Panc1 (cell line): ENCODE data around the gene ZDHHC19. TPM values are rescaled to one million over a fixed set of nuclear protein-coding genes. Genes with fewer than 3 reads are reported as not detected.

Source experiments
- ATAC-seq: fragments of 200-7000 bp; cut with Tn5 transposase; 2 replicates; pipeline ENCODE4 v1.9.1; 2020; ENCODE audit warnings: mild to moderate bottlenecking, moderate library complexity
- BruUV-seq: library from RNA; stranded (reverse); fragments of 400-500 nt; replicated peaks from 2 replicates; lab custom pipeline; 2021; lab: Mats Ljungman, UMichigan
- CTCF ChIA-PET: fragments of 300-600 bp; sonication (Branson Sonifier 250); formaldehyde crosslinking; loops from one replicate; lab custom pipeline; 2022; ENCODE audit warnings: antibody characterized with exemption; lab: Charles Lee
- POLR2A ChIA-PET: fragments of 300-600 bp; sonication (Branson Sonifier 250); formaldehyde crosslinking; loops from one replicate; lab custom pipeline; 2022; ENCODE audit warnings: antibody characterized with exemption; lab: Charles Lee
- DNase-seq: peaks from one replicate; pipeline ENCODE4 v3.0.0-alpha.2; 2010; ENCODE audit warnings: low read depth, low spot score
- H3K27ac ChIP-seq: 2 replicates; pipeline ENCODE4 v1.5.1; 2011; ENCODE audit warnings: mild to moderate bottlenecking, low read length, inconsistent platforms
- H3K27me3 ChIP-seq: fragments of 200-500 bp; sonication (Bioruptor generic); 2 replicates; pipeline ENCODE4 v1.6.0; 2014; ENCODE audit warnings: low read length, inconsistent platforms; ENCODE audit not compliant: control insufficient read depth, insufficient read depth
- H3K36me3 ChIP-seq: fragments of 200-500 bp; sonication (Bioruptor generic); 2 replicates; pipeline ENCODE4 v1.5.1; 2014; ENCODE audit warnings: inconsistent platforms, mild to moderate bottlenecking, low read length, moderate library complexity; ENCODE audit not compliant: control insufficient read depth, insufficient read depth
- H3K4me1 ChIP-seq: 2 replicates; pipeline ENCODE4 v1.5.1; 2011; ENCODE audit warnings: inconsistent platforms, mild to moderate bottlenecking, low read length, moderate library complexity; ENCODE audit not compliant: control insufficient read depth, insufficient read depth
- H3K4me3 ChIP-seq, 2 experiments: 2 replicates each; pipeline ENCODE4 v1.5.1; 2011 to 2012; ENCODE audit warnings: low read depth in 2 of 2, low read length in 2 of 2, mild to moderate bottlenecking in 2 of 2, inconsistent platforms in 1 of 2, moderate library complexity in 1 of 2
- H3K9me3 ChIP-seq: fragments of 200-500 bp; sonication (Bioruptor generic); 2 replicates; pipeline ENCODE4 v1.5.1; 2014; ENCODE audit warnings: low read depth, mild to moderate bottlenecking, inconsistent platforms, low read length, moderate library complexity; ENCODE audit not compliant: control insufficient read depth, insufficient read depth
- CTCF ChIP-seq: fragments of 450-650 bp; IDR thresholded peaks from 2 replicates; pipeline ENCODE4 v1.5.1; 2017; ENCODE audit warnings: mild to moderate bottlenecking
- POLR2AphosphoS5 ChIP-seq: IDR thresholded peaks from 2 replicates; pipeline ENCODE4 v1.6.1; 2012; ENCODE audit warnings: mild to moderate bottlenecking, low read depth, low read length, moderate library complexity
- REST ChIP-seq, 2 experiments: IDR thresholded peaks; 2 replicates each; pipeline ENCODE4 v1.6.1; 2011 to 2012; ENCODE audit warnings: low read depth in 2 of 2, control low read depth in 1 of 2, low read length in 1 of 2, mild to moderate bottlenecking in 1 of 2, moderate library complexity in 1 of 2; ENCODE audit not compliant: insufficient read depth in 1 of 2
- SIN3A ChIP-seq: IDR thresholded peaks from 2 replicates; pipeline ENCODE4 v1.6.1; 2012; ENCODE audit warnings: low read depth, mild to moderate bottlenecking, low read length, moderate library complexity, borderline replicate concordance; ENCODE audit not compliant: insufficient read depth
- TCF7L2 ChIP-seq: IDR thresholded peaks from 2 replicates; pipeline ENCODE4 v1.6.1; 2011; ENCODE audit warnings: mild to moderate bottlenecking, low read depth, low read length, inconsistent platforms
- in situ Hi-C: cut with HindIII; loops from 2 replicates; pipeline ENCODE4 v1.10.0; 2016; ENCODE audit warnings: low sequenced_read_pairs, low pct_unique_long_range_greater_than_20kb
- intact Hi-C: fragments of 100-400 bp; cut with micrococcal nuclease; formaldehyde crosslinking; loops from one replicate; pipeline ENCODE4 v1.10.0; 2022; ENCODE audit not compliant: unreplicated experiment
- total RNA-seq: library from RNA; stranded (reverse); gene quantifications from one replicate; pipeline ENCODE4 v1.2.1, GENCODE V29; 2021; ENCODE audit not compliant: unreplicated experiment

Gene ZDHHC19
- total RNA-seq, 1 experiment from 2014 or later, result 0.33 TPM

- POLR2A ChIA-PET, result interaction anchor here (0.6 kb wide), 1 partner anchor 79 kb away, joined by 3 read pairs; no protein-coding TSS in a partner anchor
- intact Hi-C loops, result no loop called here
- CTCF ChIA-PET, result no interaction called here
- BruUV-seq, result TSS peak; percentile 42
- DNase-seq, result no peak
- Histone ChIP-seq H3K9me3 (no peaks in the 10 kb centered on the region), H3K36me3 (peaks cover 19% of the 10 kb centered on the region), H3K27ac (no peak overlapping the region), H3K27me3 (no peaks in the 10 kb centered on the region), H3K4me3 (no peak overlapping the region), H3K4me1 (no peaks in the 10 kb centered on the region)
- in situ Hi-C loops, result no loop called here
- no peak for ATAC-seq
- TF ChIP-seq SIN3A, result no peak
- no peak for TF ChIP-seq POLR2AphosphoS5
- TF ChIP-seq REST (IDR thresholded peaks at IDR 0.05; ENCODE audit: insufficient read depth in 1 of 2, low read depth in 2 of 2, low read length in 1 of 2), result no peak
- TF ChIP-seq TCF7L2, result no peak
- no peak for TF ChIP-seq CTCF
Measured at GRCh38 chr3:196236223-196236622, 25.0 kb upstream of the ZDHHC19 start.

- intact Hi-C loops (no loop called here), in situ Hi-C loops (no loop called here)
- Histone ChIP-seq H3K27ac (no peak overlapping the region), H3K36me3 (peaks cover 17% of the 10 kb centered on the region), H3K4me3 (no peak overlapping the region), H3K27me3 (no peaks in the 10 kb centered on the region), H3K4me1 (no peaks in the 10 kb centered on the region), H3K9me3 (no peaks in the 10 kb centered on the region)
- DNase-seq (no peak), ATAC-seq (no peak)
- ChIA-PET POLR2A (interaction anchor here (0.6 kb wide), 2 partner anchors 46 to 79 kb away, joined by 3 read pairs; no protein-coding TSS in a partner anchor), CTCF (no interaction called here)
- TF ChIP-seq TCF7L2 (no peak), POLR2AphosphoS5 (no peak), REST (IDR thresholded peaks at IDR 0.05; ENCODE audit: insufficient read depth in 1 of 2, low read depth in 2 of 2, low read length in 1 of 2) (no peak), SIN3A (no peak), CTCF (no peak)
- BruUV-seq, result no TSS peak
Measured at GRCh38 chr3:196235452-196236122, 24.4 kb upstream of the ZDHHC19 start.
